WI38 (cell line): Measurements from ENCODE around the gene DTL.
A peak's percentile ranks its signal among the peaks of the same experiment; 100 is the strongest.
"Not testable (repeated sequence)": the region's sequence is repeated elsewhere in the genome, so short reads cannot be mapped to it uniquely, and the experiment has no call there.

ENCODE experiments used
- H3K4me3 ChIP-seq: 2 replicates; pipeline ENCODE4 v1.5.1; 2011; ENCODE audit warnings: low read depth, mild to moderate bottlenecking, control low read depth, low read length
- CTCF ChIP-seq: IDR thresholded peaks from 2 replicates; pipeline ENCODE4 v1.5.1; 2012; ENCODE audit warnings: low read depth, mild to moderate bottlenecking, control low read depth, low read length

Gene DTL

DNA sequence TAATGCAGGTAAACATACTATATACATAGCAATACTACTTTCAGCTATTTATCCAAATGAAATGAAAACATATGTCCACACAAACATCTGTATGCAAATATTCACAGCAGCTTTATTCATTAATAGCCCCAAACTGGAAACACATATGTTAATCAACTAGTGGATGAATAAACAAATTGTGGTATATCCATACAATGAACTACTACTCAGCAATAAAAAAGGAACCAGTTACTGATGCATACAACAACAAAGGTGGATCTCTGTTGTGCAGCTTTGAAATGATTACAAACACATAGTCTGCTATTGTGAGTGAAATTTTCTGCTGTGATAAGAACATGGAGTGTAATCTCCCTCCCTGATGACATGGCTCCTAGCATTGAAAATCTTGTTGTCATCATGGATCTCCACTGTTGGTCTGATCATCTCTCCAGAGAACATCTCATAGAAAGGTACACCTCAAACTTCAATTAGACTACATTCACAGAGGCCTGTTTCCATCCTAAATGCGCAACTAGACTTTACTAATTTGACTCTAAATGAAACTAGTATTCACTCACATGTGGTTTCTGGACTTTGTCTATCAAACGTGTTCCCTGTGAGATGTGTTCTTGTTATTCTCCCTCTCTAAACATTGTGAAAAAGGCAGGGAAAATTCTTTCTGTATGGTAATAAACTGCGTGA lies 10.9 kb upstream of the DTL start:
- no peak overlapping the region for H3K4me3 ChIP-seq
- TF ChIP-seq CTCF = no peak

- H3K4me3 ChIP-seq = not testable (repeated sequence)
Observed at GRCh38 chr1:212027727-212028126, 7.8 kb upstream of the DTL start.

- H3K4me3 ChIP-seq = no peak overlapping the region
- TF ChIP-seq CTCF = no peak
Observed at GRCh38 chr1:212030936-212031528, 4.5 kb upstream of the DTL start.

- H3K4me3 ChIP-seq = peak overlapping the region; percentile 71
- TF ChIP-seq CTCF = no peak
Observed at GRCh38 chr1:212034516-212035122, 929 bp upstream of the DTL start.

DNA sequence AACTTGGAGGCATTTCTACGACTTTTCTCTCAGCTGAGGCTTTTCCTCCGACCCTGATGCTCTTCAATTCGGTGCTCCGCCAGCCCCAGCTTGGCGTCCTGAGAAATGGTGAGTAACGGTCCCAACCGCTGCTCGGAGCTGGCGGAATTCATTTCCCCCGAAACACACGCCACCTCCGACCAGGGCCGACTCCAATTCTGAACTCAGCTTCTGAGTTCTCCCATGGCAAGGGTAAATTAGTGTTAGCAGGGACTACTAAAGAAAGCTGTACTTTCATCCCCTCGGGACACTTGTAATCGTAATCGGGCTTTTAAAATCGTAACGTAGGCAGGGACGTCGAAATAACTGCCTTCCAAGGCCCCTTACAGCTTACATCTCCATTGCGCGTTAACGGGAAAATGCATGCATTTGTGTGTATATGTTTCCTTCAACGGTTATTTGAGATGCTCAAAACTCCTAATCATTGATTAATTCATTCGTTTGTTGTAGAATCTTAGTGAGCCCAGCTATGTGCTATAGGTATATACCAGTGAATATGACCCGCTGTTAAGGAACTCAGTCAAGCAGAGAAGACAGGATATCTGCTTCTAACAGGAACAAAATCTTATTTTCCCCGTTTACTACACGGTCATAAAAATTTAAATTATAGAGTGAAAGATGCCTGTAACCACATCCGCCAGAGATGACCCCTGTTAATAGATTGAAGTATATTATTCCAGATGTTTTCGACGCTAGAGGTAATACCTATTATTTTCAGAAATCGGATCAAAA lies 472 bp downstream of the DTL start:
- TF ChIP-seq CTCF = no peak
- peak overlapping the region; percentile 71 for H3K4me3 ChIP-seq

DNA sequence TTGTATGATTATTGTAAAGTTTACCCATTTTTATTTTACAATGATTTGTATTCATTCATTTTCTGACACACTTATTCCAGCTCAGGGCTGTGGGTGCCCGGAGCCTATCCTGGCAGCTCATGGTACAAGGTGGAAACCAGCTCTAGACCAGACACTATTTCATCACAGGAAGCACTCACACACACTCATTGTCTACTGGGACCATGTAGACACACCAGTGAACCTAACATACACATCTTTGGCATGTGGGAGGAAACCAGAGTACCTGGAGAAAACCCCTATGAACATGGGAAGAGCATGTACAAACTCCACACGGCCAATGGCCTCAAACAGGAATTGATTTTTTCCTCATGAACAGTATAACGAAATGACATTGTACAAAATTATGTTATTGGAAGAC lies 2.4 kb downstream of the DTL start:
- H3K4me3 ChIP-seq = no peak overlapping the region
- TF ChIP-seq CTCF = no peak

DNA sequence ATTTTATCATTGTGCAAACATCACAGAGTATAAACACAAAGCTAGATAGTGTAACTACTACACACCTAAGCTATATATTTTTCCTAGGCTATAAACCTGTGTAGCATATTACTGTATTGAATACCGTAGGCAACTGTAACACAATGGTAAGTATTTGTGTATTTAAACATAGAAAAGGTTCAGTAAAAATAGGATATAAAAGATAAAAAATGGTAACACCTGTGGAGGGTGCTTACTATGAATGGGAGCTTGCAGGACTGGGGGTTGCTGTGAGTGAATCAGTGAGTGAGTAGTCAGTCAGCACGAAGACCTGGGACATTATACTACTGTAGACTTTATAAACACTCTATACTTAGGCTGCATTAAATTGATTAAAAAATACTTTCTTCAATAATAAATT lies 4.1 kb downstream of the DTL start:
- no peak overlapping the region for H3K4me3 ChIP-seq
- no peak for TF ChIP-seq CTCF
